COLO668 (cell line): ENCODE measurements around the gene MAST4.

Experiments used
- DNase-seq: peaks from one replicate; lab custom pipeline; 2025; ENCODE audit not compliant: unreplicated experiment; lab: John Stamatoyannopoulos, UW

MAST4 gene

GRCh38 chr5:66896171-66896570, 300.0 kb downstream of the MAST4 start:
- DNase-seq = no peak

GRCh38 chr5:66897356-66897755, 301.2 kb downstream of the MAST4 start:
- no peak for DNase-seq

GRCh38 chr5:66898241-66898995, 302.2 kb downstream of the MAST4 start:
- DNase-seq = no peak

- no peak for DNase-seq
These were observed 307.0 kb downstream of the MAST4 start for GRCh38 chr5:66903218-66903617.

GRCh38 chr5:66903709-66904108, 307.5 kb downstream of the MAST4 start:
- DNase-seq = no peak

- no peak for DNase-seq
These were observed 308.0 kb downstream of the MAST4 start for GRCh38 chr5:66904189-66904588.

GRCh38 chr5:66906021-66906420, 309.8 kb downstream of the MAST4 start:
- DNase-seq = no peak

GRCh38 chr5:66908230-66908629, 312.0 kb downstream of the MAST4 start:
- DNase-seq = no peak

GRCh38 chr5:66909364-66909763, 313.2 kb downstream of the MAST4 start:
- no peak for DNase-seq

GRCh38 chr5:66912787-66913186, 316.6 kb downstream of the MAST4 start:
- DNase-seq = no peak

- DNase-seq = no peak
These were observed 319.3 kb downstream of the MAST4 start for GRCh38 chr5:66915531-66915930.

GRCh38 chr5:66922881-66923280, 326.7 kb downstream of the MAST4 start:
- DNase-seq = no peak

- no peak for DNase-seq
These were observed 327.3 kb downstream of the MAST4 start for GRCh38 chr5:66923457-66923856.

GRCh38 chr5:66923922-66924321, 327.7 kb downstream of the MAST4 start:
- no peak for DNase-seq

GRCh38 chr5:66927140-66927539, 330.9 kb downstream of the MAST4 start:
- DNase-seq = no peak

GRCh38 chr5:66929281-66929680, 333.1 kb downstream of the MAST4 start:
- no peak for DNase-seq

- no peak for DNase-seq
These were observed 333.8 kb downstream of the MAST4 start for GRCh38 chr5:66929995-66930394.

GRCh38 chr5:66931651-66932050, 335.5 kb downstream of the MAST4 start:
- DNase-seq = no peak

GRCh38 chr5:66932457-66932856, 336.3 kb downstream of the MAST4 start:
- no peak for DNase-seq

GRCh38 chr5:66933066-66933465, 336.9 kb downstream of the MAST4 start:
- DNase-seq = no peak

- DNase-seq = no peak
These were observed 342.9 kb downstream of the MAST4 start for GRCh38 chr5:66939094-66939493.

- DNase-seq = no peak
These were observed 349.5 kb downstream of the MAST4 start for GRCh38 chr5:66945389-66946349.
